H1 (cell line): Measurements from ENCODE around the gene ZNF362. TPM values are rescaled to one million over a fixed set of nuclear protein-coding genes. Genes with fewer than 3 reads are reported as not detected.

Experiments used
- KDM1A ChIP-seq: fragments of 200-600, 300-600 bp; sonication (generic); IDR thresholded peaks from 2 replicates; pipeline ENCODE4 v1.7.1; 2016; ENCODE audit warnings: mild to moderate bottlenecking, low read length, borderline replicate concordance
- POLR2A ChIP-seq, 2 experiments: IDR thresholded peaks; 1 replicate in 1 of 2; 2 replicates in 1 of 2; pipeline ENCODE4 v1.6.1; 2011; ENCODE audit warnings: low read depth in 2 of 2, low read length in 2 of 2, mild to moderate bottlenecking in 2 of 2; ENCODE audit errors: control extremely low read depth in 1 of 2
- SP1 ChIP-seq: IDR thresholded peaks from 2 replicates; pipeline ENCODE4 v1.6.1; 2011; ENCODE audit warnings: low read depth, low read length
- SUZ12 ChIP-seq: fragments of 200-600 bp; sonication (generic); IDR thresholded peaks from 2 replicates; pipeline ENCODE4 v1.6.1; 2012; ENCODE audit warnings: mild to moderate bottlenecking, inconsistent platforms, low read length, moderate library complexity, mixed read lengths
- polyA plus RNA-seq, 7 experiments: library from polyadenylated mRNA; depleted of rRNA in 3 of 7; stranded (reverse) in 5 of 7; unstranded in 2 of 7; fragments of >200 nt in 5 of 7; fragments of 200-250 nt in 2 of 7; gene quantifications; 1 replicate in 5 of 7; 2 replicates in 1 of 7; 4 replicates in 1 of 7; pipeline versions ENCODE4 v1.2.1 to v1.2.3, GENCODE V29; 2011 to 2013; ENCODE audit warnings: missing spikeins in 2 of 7, mixed read lengths in 2 of 7
- total RNA-seq: library from RNA; stranded (reverse); fragmentation: NEBNext Ultra II Directional; extraction: Animal tissue kit (Norgen Biotek cat#: 25700); gene quantifications from 2 replicates; pipeline ENCODE4 v1.2.1, GENCODE V29; 2021
- TF ChIP-seq, protein P1 (sequence below): IDR thresholded peaks from 2 replicates; pipeline ENCODE4 v1.6.1; 2012; ENCODE audit warnings: inconsistent platforms

The ZNF362 gene
- total and polyA plus RNA-seq, 2 of the 8 experiments (the other 6 are each of a cell fraction or from before 2014, with no cell fraction given), result 24.2 to 27.8 TPM

DNA sequence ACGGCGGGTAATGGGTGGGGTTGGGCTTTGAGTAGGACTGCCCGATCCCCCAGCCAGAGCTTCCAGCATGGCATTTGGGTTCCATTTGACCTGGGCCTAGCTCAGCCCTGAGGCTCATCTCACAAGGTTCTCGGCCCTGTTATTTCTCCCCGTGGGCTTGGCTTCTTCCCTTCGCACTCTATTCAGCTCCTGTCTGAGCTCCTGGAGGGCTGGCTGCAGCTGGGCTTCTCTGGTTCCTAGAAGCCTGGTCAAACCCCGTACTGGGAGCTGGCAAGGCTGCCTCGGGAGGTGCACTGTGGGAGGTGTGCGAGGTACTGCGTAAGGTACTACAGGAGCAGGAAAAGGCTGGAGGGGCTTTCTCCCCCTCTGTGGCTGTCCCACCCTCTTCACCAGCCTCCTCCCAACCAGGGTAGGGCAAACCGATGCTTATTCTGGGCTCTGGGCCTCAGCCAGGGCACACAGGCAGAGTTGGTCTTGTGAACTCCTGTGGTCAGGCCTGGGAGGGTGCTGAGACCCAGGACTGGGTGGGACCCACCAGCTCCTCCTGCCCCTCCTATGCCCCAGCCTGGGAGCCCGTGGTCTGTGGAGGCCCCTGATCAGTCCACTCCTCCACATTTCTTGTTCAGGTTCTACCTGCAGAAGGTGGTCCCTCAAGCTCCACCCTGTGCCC lies 63.8 kb downstream of the ZNF362 start (continued):
- TF ChIP-seq SUZ12 (no peak), KDM1A (no peak), SP1 (no peak), POLR2A (IDR thresholded peaks at IDR 0.05; ENCODE audit: control extremely low read depth in 1 of 2, low read depth in 2 of 2, low read length in 2 of 2) (no peak)
- TF ChIP-seq, protein P1, sequence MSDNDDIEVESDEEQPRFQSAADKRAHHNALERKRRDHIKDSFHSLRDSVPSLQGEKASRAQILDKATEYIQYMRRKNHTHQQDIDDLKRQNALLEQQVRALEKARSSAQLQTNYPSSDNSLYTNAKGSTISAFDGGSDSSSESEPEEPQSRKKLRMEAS, result no peak
